ENCODE data around the gene DUS3L.

DUS3L gene

GRCh38 chr19:5738423-5738822 is 52.5 kb downstream of the DUS3L start:
- no peak for DNase-seq (ENCODE audit: low read depth)
- H3K4me3 ChIP-seq (ENCODE audit: low read length) = no peak overlapping the region
- TF ChIP-seq CTCF (conservative IDR thresholded peaks at IDR 0.05; ENCODE audit: low read depth, low read length) = no peak

Data from retinal pigment epithelial cell (primary cell).